H1 (cell line): ENCODE measurements around the gene ELL2. TPM values are rescaled to one million over a fixed set of nuclear protein-coding genes. Genes with fewer than 3 reads are reported as not detected.

Experiments
- CHD7 ChIP-seq: fragments of 300-600 bp; sonication (generic); IDR thresholded peaks from 2 replicates; pipeline ENCODE4 v1.7.1; 2012; ENCODE audit warnings: low read length, moderate library complexity, mild to moderate bottlenecking, inconsistent platforms; ENCODE audit not compliant: insufficient replicate concordance
- HDAC2 ChIP-seq, 2 experiments: fragments of 300-600 bp in 1 of 2; sonication (generic) in 1 of 2; IDR thresholded peaks; 2 replicates each; pipeline ENCODE4 v1.6.1; 2011 to 2012; ENCODE audit warnings: low read depth in 2 of 2, low read length in 2 of 2, mild to moderate bottlenecking in 2 of 2, moderate library complexity in 2 of 2, borderline replicate concordance in 1 of 2, inconsistent platforms in 1 of 2
- RFX5 ChIP-seq: IDR thresholded peaks from 2 replicates; pipeline ENCODE4 v1.6.1; 2011; ENCODE audit warnings: low read depth, low read length, improper control_type of control experiment, borderline replicate concordance
- SP1 ChIP-seq: IDR thresholded peaks from 2 replicates; pipeline ENCODE4 v1.6.1; 2011; ENCODE audit warnings: low read depth, low read length
- polyA plus RNA-seq, 7 experiments: library from polyadenylated mRNA; depleted of rRNA in 3 of 7; stranded (reverse) in 5 of 7; unstranded in 2 of 7; fragments of >200 nt in 5 of 7; fragments of 200-250 nt in 2 of 7; gene quantifications; 1 replicate in 5 of 7; 2 replicates in 1 of 7; 4 replicates in 1 of 7; pipeline versions ENCODE4 v1.2.1 to v1.2.3, GENCODE V29; 2011 to 2013; ENCODE audit warnings: missing spikeins in 2 of 7, mixed read lengths in 2 of 7
- total RNA-seq: library from RNA; stranded (reverse); fragmentation: NEBNext Ultra II Directional; extraction: Animal tissue kit (Norgen Biotek cat#: 25700); gene quantifications from 2 replicates; pipeline ENCODE4 v1.2.1, GENCODE V29; 2021
- TF ChIP-seq, protein P1 (sequence below): IDR thresholded peaks from 2 replicates; pipeline ENCODE4 v1.6.1; 2012; ENCODE audit warnings: inconsistent platforms

The ELL2 gene
- total and polyA plus RNA-seq, 2 of the 8 experiments (the other 6 are each of a cell fraction or from before 2014, with no cell fraction given), result 6.3 to 29.4 TPM

DNA sequence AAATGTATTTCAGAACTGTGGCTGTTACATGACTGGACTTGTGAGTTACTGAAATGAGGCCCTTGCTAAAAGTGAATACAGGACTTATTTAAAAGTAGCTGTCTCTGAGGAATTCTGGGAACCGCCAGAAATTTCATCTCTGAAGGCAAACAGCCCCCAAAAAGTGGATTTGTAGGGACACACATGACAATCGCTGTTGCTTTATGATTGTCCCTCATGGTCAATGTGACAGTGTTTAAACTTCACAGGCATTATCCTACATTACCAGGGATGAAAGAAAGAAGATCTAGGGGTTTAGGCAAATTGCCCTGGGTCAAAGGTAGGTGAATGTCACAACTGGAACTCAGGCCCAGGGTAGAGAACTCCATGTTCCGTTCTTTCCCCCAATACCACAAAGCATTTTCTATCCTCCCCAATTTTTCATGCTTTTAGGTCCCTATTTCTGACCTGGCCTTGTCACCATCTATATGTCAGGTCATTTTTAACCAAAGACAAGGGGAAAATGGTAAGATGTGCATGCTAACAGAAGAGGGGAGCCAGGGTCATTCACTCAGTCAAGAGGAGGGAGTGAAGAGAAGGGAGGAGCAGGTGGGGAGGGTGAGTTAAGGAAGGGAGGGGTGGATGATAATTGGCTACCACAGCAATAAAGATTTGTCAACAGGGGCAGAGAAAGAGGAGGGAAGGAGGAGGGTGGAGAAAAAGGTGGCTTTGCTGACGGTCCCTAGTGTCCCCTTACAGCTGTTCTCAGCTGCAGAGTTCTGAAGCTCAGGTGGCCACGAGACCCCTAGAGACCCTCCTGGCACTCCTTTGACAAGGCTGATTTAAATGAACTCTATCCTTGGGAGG is 81.3 kb downstream of the ELL2 start (continued):
- TF ChIP-seq CHD7 (no peak), SP1 (no peak), RFX5 (no peak), HDAC2 (IDR thresholded peaks at IDR 0.05; ENCODE audit: borderline replicate concordance in 1 of 2, low read depth in 2 of 2, low read length in 2 of 2) (no peak)
- TF ChIP-seq, protein P1, sequence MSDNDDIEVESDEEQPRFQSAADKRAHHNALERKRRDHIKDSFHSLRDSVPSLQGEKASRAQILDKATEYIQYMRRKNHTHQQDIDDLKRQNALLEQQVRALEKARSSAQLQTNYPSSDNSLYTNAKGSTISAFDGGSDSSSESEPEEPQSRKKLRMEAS, result no peak
